Measurements from ENCODE around the gene COL7A1. TPM values are rescaled to one million over a fixed set of nuclear protein-coding genes. Genes with fewer than 3 reads are reported as not detected.
"Not testable (repeated sequence)": the region's sequence is repeated elsewhere in the genome, so short reads cannot be mapped to it uniquely, and the experiment has no call there.

The COL7A1 gene
- total RNA-seq, 1 donor from 2014 or later = 62.9 TPM

DNA sequence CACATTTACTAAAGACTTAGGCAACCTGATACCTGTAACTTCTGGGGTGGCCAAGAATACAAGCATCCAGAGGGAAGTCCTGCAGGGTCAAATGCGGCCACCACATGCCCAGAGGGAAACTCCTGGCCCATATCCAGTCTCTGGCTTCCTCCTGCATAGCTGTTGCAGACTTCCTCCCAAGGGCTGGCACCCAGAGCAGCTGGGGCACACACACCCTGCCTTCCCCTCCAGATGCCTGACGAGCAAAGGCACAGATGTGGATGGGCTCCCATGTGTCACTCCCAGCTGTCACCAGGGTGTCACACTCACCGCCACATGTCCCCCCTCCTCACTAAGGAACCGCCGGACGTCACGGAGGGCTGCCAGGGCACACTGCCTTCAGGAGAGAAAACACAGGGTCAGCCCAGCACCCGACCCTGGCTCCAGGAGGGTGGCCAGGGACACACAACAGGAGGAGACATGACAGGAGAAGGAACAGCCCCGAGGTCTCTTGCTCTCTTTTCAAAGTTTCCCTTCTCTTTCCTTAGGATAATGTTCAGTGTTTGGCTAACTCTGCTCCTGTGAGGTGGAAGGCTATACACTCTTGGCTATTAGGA is 51.8 kb downstream of the COL7A1 start:
- DNase-seq (ENCODE audit: low spot score) = no peak

DNA sequence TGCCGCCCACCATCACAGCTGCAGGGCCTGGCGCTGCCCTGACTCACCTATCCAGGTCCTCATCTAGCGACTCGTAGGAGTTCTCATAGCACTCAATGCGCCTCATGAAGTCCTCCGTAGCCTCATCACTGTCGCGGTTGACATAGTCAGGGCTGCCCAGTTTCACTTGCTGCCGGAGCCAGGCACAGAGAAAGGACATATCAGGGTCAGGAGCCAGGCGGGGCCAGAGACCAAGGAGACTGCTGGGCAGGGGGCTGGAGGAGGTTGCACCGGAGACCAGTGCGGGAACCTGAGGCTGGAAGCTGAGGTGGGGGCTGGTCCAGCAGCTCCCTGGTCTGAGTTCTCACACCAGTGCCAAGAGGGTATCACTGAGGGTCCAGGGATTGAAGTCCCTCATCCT is 56.7 kb downstream of the COL7A1 start:
- no peak for DNase-seq (ENCODE audit: low spot score)

DNA sequence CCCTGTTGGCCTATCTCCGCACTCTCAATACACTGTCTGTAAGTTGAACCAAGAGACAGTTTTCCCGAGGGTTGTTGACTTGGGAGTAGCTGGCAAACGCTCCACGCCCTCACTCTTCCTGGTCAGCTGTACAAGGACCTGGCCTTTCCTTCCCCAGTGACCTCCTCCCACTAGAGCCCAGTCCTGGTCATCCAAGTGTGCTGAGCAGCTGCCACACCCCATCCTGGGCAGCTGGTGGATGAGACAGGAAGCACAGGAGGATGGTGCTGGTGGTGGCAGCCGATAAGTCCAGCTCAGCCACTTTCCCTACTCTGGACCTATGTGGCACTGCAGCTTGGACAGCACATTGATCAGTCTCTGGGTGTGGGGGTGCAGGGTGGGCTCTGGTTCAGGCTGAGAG is 58.3 kb downstream of the COL7A1 start:
- DNase-seq (ENCODE audit: low spot score) = no peak

DNA sequence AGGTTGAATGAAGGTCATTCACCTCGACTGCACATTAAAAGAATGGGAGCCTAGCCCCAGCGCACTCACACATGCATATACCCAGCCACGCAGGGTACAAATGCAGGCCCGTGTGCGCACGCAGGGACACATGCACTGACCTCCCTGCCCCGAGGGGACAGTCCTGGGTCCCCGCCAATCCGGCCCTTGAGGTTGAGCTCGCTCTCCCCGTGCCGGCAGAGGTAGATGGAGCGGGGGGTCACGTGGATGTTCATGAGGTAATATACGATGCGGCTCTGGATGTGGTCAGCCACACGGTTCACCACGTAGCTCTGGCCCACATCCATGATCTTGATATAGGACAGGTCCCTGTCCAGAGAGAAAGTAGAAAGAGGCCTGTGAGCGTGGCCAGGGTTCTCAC is 59.0 kb downstream of the COL7A1 start:
- DNase-seq (ENCODE audit: low spot score) = no peak

DNA sequence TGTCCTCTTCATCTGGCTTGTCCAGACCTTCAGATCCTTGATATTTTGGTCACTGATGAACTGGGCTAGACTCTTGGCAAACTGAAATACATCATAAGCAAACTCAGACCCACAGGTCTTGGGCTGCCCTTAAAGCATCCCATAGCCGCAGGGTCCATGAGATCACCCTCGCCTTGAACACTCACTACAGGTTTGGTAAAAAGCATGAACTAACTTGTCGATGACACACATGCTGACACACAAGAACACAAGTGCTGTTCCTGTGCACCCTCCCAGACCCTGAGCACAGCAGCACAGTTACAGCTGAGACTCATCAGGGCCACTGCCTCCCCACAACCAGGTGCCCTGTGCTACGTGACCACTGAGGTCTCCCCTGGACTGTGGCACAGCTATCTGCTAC is 59.6 kb downstream of the COL7A1 start:
- DNase-seq (ENCODE audit: low spot score) = no peak

DNA sequence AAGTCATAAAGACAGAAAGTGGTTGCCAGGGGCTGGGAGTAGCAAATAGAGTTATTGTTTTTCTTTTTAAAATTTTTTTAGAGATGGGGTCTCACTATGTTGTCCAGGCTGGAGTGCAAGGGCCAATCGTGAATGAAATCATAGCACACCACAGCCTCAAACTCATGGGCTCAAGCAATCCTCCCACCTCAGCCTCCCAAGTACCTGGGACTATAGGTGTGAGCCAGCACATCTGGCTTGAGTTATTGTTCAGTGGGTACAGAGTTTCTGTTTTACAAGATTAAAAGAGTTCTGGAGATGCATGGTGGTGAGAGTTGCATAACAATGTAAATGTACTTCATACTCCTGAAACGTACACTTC is 62.2 kb downstream of the COL7A1 start:
- DNase-seq (ENCODE audit: low spot score) = no peak

DNA sequence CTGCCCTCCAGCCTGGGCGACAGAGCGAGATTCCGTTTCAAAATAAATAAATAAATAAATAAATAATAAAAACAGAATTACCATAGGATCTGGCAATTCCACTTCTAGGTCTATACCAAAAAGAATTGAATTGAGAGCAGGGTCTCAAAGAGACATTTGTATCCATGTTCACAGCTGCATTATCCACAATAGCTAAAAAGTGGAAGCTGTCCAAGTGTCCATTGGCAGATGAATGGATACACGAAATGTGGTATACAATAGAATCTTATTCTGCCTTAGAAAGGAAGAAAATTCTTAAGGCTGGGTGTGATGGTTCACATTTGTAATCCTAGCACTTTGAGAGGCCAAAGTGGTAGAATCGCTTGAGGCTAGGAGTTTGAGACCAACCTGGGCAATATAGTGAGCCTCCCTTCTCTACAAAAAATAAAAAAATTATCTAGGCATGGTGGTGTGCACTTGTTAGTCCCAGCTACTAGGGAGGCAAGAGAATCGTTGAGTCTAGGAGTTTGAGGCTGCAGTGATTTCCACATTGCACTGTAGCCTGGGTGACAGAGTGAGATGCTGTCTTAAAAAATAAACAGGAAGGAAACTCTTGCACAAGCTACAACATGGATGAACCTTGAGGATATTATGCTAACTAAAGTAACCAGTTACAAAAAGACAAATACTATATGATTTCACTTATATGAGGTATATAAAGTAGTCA is 62.7 kb downstream of the COL7A1 start:
- DNase-seq (ENCODE audit: low spot score) = no peak

DNA sequence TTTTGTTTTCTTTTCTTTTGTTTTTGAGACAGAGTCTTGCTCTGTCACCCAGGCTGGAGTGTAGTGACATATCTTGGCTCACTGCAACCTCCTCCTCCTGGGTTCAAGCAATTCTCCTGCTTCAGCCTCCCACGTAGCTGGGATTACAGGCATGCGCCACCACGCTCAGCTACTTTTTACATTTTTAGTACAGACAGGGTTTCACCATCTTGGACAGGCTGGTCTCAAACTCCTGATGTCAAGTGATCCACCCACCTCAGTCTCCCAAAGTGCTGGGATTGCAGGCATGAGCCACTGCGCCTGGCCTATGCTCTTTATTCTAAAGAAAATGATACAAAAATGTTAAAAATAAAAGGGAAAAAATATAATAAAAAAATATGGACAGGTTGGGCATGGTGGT is 64.4 kb downstream of the COL7A1 start:
- DNase-seq (ENCODE audit: low spot score) = not testable (repeated sequence)

DNA sequence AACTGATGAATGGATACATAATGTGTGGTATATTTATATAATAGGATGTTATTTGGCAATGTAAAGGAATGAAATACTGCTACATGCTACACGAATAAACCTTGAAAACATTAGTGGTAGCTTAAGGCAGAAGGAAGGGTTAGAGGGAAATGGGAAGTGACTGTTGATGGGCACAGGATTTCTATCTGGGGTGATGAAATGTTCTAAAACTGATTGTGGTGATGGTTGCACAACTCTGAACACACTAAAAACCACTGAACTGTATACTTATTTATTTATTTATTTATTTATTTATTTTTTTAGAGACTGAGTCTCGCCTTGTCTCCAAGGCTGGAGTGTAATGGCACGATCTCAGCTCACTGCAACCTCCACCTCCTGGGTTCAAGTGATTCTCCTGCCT is 66.4 kb downstream of the COL7A1 start:
- no peak for DNase-seq (ENCODE audit: low spot score)

DNA sequence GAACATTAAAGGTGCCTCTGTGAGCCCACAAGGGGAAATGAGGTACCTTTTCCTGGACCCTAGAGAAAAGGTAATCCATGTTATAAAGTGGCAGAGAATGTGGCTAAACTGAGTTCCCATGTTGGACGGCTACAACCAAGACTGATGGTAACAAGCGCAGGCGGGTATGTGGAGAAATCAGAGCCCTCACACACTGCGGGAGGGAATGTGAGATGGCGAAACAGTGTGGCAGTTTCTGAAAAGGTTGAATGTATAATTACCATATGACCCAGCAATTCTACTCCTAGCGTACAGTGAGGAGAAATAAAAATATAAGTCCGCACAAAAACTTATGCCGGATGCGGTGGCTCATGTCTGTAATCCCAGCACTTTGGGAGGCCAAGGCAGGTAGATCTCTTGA is 67.1 kb downstream of the COL7A1 start:
- DNase-seq (ENCODE audit: low spot score) = no peak

DNA sequence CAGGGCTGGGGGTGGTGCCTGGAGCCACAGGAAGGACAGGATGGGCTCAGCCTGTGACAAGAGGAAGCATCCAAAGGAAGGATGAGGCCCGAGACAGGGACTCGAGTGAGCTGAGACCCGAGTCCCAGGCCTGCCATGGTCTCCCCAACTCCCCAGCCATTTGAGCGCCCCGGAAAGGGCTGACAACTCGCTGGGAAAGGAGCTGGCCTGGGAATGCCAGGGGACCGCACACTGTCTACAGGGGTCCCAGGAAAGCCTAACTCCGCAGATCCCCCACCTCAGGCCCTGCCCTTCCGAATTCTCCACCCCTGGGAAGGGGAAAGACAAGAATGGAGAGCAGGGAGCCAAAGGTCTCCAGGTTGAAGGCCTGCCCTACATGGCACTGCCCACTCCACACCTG is 70.2 kb downstream of the COL7A1 start:
- no peak for DNase-seq (ENCODE audit: low spot score)

DNA sequence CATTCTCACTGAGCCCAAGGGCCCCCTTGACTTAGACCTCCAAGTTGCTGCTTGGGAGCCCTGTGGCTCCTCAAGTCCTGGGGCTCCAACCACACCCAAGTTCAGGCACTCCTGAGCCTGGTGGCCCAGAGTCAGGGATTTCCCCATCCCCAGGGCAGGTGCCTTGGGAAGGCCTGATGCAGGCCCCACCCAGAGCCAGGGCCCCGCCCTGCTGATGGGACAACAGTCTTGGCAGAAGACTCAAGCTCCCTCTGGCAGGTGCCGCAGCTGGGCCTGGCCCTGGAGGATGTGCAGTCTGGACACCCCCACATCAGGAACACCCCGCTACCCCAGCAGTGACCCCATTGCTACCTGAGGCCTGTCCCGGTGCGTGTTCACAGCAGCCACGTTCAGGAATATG is 73.5 kb downstream of the COL7A1 start:
- DNase-seq (ENCODE audit: low spot score) = no peak

DNA sequence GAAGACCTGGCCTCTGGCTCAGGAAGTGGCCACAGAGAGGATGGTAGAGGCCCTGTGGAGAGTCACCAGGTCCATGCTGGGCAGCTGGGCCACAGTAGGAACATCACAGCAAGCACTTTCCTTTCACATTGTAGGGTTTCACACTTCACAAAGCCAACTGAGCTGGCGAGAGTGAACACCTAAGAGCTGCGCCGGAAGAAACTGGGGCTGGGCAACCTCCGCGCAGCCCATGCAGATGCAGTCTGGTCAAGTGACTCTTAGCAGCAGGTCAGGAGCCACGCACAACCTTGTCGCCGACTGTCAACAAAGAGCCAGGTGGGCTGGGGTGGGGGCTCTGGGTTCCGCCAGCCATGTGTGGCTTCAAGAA is 75.9 kb downstream of the COL7A1 start:
- no peak for DNase-seq (ENCODE audit: low spot score)

DNA sequence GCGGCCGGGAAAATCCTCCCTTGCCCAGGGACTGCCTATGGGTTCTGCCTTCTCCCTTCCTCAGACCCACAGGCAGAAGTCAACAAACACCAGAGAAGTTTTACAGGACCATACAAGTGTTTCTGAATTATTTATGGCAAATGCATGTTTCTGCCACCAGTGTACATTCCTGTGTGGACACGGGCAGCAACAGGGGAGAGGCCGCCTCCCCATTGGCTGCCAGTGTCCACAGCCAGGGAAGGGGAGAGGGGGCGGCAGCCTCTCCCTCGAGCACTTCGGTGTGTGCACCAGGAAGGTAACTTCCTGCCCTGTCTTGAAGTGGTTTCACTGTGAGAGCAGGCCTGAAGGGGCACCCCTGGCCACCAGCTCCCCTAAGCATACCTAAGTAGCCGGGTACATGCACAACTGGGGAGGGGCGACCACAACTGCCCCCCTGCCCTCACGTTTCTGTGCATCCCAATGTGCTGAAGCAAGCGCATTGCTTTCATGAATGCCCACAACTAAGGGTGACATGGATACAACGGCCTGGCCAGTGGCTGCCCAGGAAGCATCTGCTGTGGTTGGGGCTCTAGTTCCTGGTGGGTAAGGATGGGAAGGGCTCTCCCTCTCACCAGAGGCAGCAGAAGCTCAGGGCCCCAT is 76.4 kb downstream of the COL7A1 start:
- DNase-seq (ENCODE audit: low spot score) = no peak

DNA sequence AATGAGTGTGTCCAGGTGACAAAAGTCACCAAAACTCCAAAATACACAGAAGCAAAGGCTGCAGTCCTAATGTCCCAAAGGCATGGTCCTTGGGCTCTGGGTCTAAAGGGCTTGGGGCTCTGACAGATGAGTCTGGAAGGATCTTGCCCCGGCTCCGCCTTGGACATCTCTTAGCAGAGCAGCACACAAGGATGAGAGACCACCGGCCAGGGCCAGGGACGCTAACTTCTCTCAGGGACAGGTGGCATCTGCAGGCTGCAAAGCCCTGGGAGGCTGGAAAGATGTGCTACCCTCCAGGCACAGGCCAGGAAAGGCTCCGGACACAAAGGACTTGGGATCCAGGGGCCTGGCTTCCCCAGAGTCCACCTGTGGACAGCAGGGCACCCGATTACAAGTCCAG is 77.1 kb downstream of the COL7A1 start:
- DNase-seq (ENCODE audit: low spot score) = no peak

DNA sequence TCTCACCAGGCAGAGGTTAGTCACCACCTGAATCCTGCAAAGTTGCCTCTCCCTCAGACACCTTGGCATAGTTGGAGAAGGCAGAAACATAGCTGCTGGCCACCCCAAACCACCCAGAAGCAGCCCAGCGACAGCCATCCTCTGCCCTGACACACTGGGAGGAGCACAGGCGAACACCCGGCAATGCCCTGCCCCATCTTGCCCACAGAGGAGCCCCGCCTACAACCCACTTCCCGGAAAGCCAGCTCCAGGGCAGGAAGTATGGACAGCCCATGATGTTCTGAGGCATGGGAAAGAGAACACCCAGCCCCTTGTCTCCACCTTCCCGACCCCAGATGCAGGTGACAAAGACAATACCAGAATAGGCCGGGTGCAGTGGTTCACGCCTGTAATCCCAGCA is 78.6 kb downstream of the COL7A1 start:
- no peak for DNase-seq (ENCODE audit: low spot score)

DNA sequence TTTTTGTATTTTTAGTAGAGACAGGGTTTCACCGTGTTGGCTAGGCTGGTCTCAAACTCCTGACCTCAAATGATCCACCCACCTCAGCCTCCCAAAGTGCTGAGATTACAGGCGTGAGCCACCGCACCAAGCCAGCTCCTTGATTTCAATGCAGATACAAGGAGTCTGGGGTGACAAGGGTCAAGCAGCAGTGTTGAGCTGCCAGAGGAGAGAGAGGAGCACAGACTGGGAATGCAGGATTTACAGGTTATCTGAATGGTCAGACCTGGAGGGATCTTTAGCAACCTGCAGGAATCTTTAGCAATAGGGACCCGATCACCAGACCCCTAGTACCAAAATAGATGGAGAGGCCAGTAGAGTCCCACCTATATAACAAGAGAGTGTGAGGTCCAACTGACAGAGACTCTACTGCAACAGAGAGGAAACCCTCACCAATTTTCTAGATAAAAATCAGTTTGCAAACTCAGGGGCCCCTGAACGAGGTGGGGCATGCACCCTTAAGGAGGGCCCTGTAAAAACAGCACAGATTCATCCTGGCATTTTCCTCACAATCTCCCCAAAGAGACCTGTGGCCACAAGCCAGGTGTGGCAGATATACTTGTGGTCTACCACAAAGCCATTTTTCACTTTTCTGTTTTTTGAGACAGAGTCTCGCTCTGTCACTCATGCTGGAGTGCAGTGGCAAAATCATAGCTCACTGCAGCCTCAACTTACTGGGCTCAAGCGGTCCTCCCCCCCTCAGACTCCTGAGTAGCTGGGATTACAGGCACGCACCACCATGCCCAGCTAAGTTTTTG is 80.5 kb downstream of the COL7A1 start:
- no peak for DNase-seq (ENCODE audit: low spot score)

Other genes starting within 250 kb of the COL7A1 start
- 0.23 TPM for gene FBXW12, start 223.1 kb downstream of the COL7A1 start, total RNA-seq
- 259 TPM for gene PLXNB1, start 165.2 kb downstream of the COL7A1 start, total RNA-seq
- gene CCDC51, start 155.2 kb downstream of the COL7A1 start, total RNA-seq = 10.4 TPM
- 237 TPM for gene TMA7, start 155.1 kb downstream of the COL7A1 start, total RNA-seq
- 9.6 TPM for gene ATRIP, start 148.6 kb downstream of the COL7A1 start, total RNA-seq
- 294 TPM for gene SHISA5, start 91.2 kb downstream of the COL7A1 start, total RNA-seq
- gene PFKFB4, start 38.5 kb downstream of the COL7A1 start, total RNA-seq = 7.4 TPM
- gene UCN2, start 31.5 kb downstream of the COL7A1 start, total RNA-seq = 1.5 TPM
- 178 TPM for gene UQCRC1, start 14.3 kb upstream of the COL7A1 start, total RNA-seq
- not detected for gene TMEM89, start 26.4 kb upstream of the COL7A1 start, total RNA-seq
- gene SLC26A6, start 40.1 kb upstream of the COL7A1 start, total RNA-seq = 12.3 TPM
- 1.5 TPM for gene CELSR3, start 67.6 kb upstream of the COL7A1 start, total RNA-seq
- 21.6 TPM for gene NCKIPSD, start 90.6 kb upstream of the COL7A1 start, total RNA-seq
- 97.0 TPM for gene IP6K2, start 121.9 kb upstream of the COL7A1 start, total RNA-seq

Measured in ureter (tissue), 1 donor.